ENCODE results near the gene EXOC6.
"Not testable (repeated sequence)": the region's sequence is repeated elsewhere in the genome, so short reads cannot be mapped to it uniquely, and the experiment has no call there.

EXOC6 gene

GRCh38 chr10:93083743-93084539 is 235.6 kb downstream of the EXOC6 start:
- DNase-seq = no peak

- DNase-seq = no peak
Observed at GRCh38 chr10:93085272-93085859, 237.0 kb downstream of the EXOC6 start.

GRCh38 chr10:93086289-93086688 is 238.0 kb downstream of the EXOC6 start:
- DNase-seq = no peak

GRCh38 chr10:93087846-93088245 is 239.5 kb downstream of the EXOC6 start:
- no peak for DNase-seq

- DNase-seq = no peak
Observed at GRCh38 chr10:93088466-93088865, 240.1 kb downstream of the EXOC6 start.

GRCh38 chr10:93090619-93091018 is 242.3 kb downstream of the EXOC6 start:
- DNase-seq = no peak

- DNase-seq = no peak
Observed at GRCh38 chr10:93091960-93092359, 243.6 kb downstream of the EXOC6 start.

GRCh38 chr10:93095225-93095624 is 246.9 kb downstream of the EXOC6 start:
- no peak for DNase-seq

- no peak for DNase-seq
Observed at GRCh38 chr10:93096901-93097300, 248.6 kb downstream of the EXOC6 start.

GRCh38 chr10:93097386-93097785 is 249.1 kb downstream of the EXOC6 start:
- no peak for DNase-seq

GRCh38 chr10:93098816-93099215 is 250.5 kb downstream of the EXOC6 start:
- no peak for DNase-seq

GRCh38 chr10:93099670-93100069 is 251.3 kb downstream of the EXOC6 start:
- no peak for DNase-seq

GRCh38 chr10:93101148-93101547 is 252.8 kb downstream of the EXOC6 start:
- not testable (repeated sequence) for DNase-seq

- DNase-seq = no peak
Observed at GRCh38 chr10:93103953-93104352, 255.6 kb downstream of the EXOC6 start.

GRCh38 chr10:93106631-93107072 is 258.3 kb downstream of the EXOC6 start:
- DNase-seq = no peak
